Spinal cord (tissue), 4 donors: ENCODE measurements around the gene CBFA2T3. TPM values are rescaled to one million over a fixed set of nuclear protein-coding genes. Genes with fewer than 3 reads are reported as not detected.

Experiments
- polyA plus RNA-seq, 2 donors: library from polyadenylated mRNA; unstranded; fragments of 120-200 nt; gene quantifications; one replicate each; pipeline ENCODE4 v1.2.1, GENCODE V29; 2013; ENCODE audit not compliant: insufficient read length in 2 of 2
- total RNA-seq, 2 donors: library from RNA; depleted of rRNA in 1 of 2; stranded (reverse); fragments of 120-200 nt in 1 of 2; fragments of >200 nt in 1 of 2; gene quantifications; one replicate each; pipeline versions ENCODE4 v1.2.3 to v1.2.4, GENCODE V29; 2013 to 2014

Gene CBFA2T3
- total and polyA plus RNA-seq, 4 donors = 1.2 to 19.5 (median 11.0) TPM

Other genes with a start within 250 kb of the CBFA2T3 start
- 10 to 100 TPM; 34.7 to 54.8 TPM for gene PIEZO1, start 192.0 kb downstream of the CBFA2T3 start, total RNA-seq
- gene PIEZO1, start 192.0 kb downstream of the CBFA2T3 start, polyA plus RNA-seq = 10 to 100 TPM; 27.7 to 45.2 TPM
- gene CDT1, start 173.4 kb downstream of the CBFA2T3 start, total RNA-seq = 1 to 10 TPM; 3.6 to 4.4 TPM
- gene CDT1, start 173.4 kb downstream of the CBFA2T3 start, polyA plus RNA-seq = 10 to 100 TPM; 11.3 to 13.9 TPM
- gene APRT, start 165.3 kb downstream of the CBFA2T3 start, total RNA-seq = 100 to 1,000 TPM in 1 of 2 donors, 10 to 100 TPM in 1; 15.8 to 107 TPM
- 10 to 100 TPM; 61.4 to 71.3 TPM for gene APRT, start 165.3 kb downstream of the CBFA2T3 start, polyA plus RNA-seq
- gene GALNS, start 120.3 kb downstream of the CBFA2T3 start, total RNA-seq = 10 to 100 TPM; 11.8 to 19.1 TPM
- 10 to 100 TPM; 29.7 to 42.8 TPM for gene GALNS, start 120.3 kb downstream of the CBFA2T3 start, polyA plus RNA-seq
- gene TRAPPC2L, start 120.1 kb downstream of the CBFA2T3 start, total RNA-seq = 10 to 100 TPM; 36.3 to 73.4 TPM
- 100 to 1,000 TPM; 107 to 131 TPM for gene TRAPPC2L, start 120.1 kb downstream of the CBFA2T3 start, polyA plus RNA-seq
- not detected for gene PABPN1L, start 110.5 kb downstream of the CBFA2T3 start, total RNA-seq
- gene PABPN1L, start 110.5 kb downstream of the CBFA2T3 start, polyA plus RNA-seq = under 1 TPM; 0.41 to 0.66 TPM
- 10 to 100 TPM; 15.1 to 30.5 TPM for gene ACSF3, start 116.6 kb upstream of the CBFA2T3 start, total RNA-seq
- gene ACSF3, start 116.6 kb upstream of the CBFA2T3 start, polyA plus RNA-seq = 10 to 100 TPM; 27.5 to 35.8 TPM
- gene CDH15, start 194.5 kb upstream of the CBFA2T3 start, total RNA-seq = under 1 TPM; 0.39 to 0.59 TPM
- gene CDH15, start 194.5 kb upstream of the CBFA2T3 start, polyA plus RNA-seq = 1 to 10 TPM; 1.2 to 1.8 TPM
- under 1 TPM in 1 of 2 donors, not detected in 1; 0.11 TPM for gene SLC22A31, start 223.3 kb upstream of the CBFA2T3 start, total RNA-seq
- gene SLC22A31, start 223.3 kb upstream of the CBFA2T3 start, polyA plus RNA-seq = under 1 TPM; 0.30 to 0.44 TPM
- gene ZNF778, start 240.5 kb upstream of the CBFA2T3 start, total RNA-seq = 10 to 100 TPM; 11.6 to 14.1 TPM
- 10 to 100 TPM; 10.7 to 11.0 TPM for gene ZNF778, start 240.5 kb upstream of the CBFA2T3 start, polyA plus RNA-seq